OCI-LY1 (cell line): ENCODE results near the gene VPS26B.

Experiments
- H2AFZ ChIP-seq: fragments of 200-600 bp; sonication (generic), shearing (Covaris generic); 2 replicates; pipeline ENCODE4 v1.6.0; 2014; ENCODE audit warnings: antibody characterized with exemption, mild to moderate bottlenecking, low read length
- H3F3A ChIP-seq: fragments of 200-600 bp; sonication (generic), shearing (Covaris generic); 2 replicates; pipeline ENCODE4 v1.6.0; 2014; ENCODE audit warnings: mild to moderate bottlenecking, antibody characterized with exemption, low read length, moderate library complexity; ENCODE audit not compliant: insufficient read depth
- H3K27ac ChIP-seq: fragments of 200-600 bp; sonication (generic); 2 replicates; pipeline ENCODE4 v1.5.1; 2014; ENCODE audit warnings: low read length, mixed run types, mild to moderate bottlenecking, low read depth; ENCODE audit not compliant: poor library complexity, severe bottlenecking
- H3K27me3 ChIP-seq: fragments of 200-600 bp; sonication (generic); 2 replicates; pipeline ENCODE4 v1.6.0; 2014; ENCODE audit warnings: antibody characterized with exemption, mild to moderate bottlenecking, low read length, moderate library complexity; ENCODE audit not compliant: insufficient read depth
- H3K36me3 ChIP-seq: fragments of 200-600 bp; sonication (generic); 2 replicates; pipeline ENCODE4 v1.6.1; 2014; ENCODE audit warnings: mild to moderate bottlenecking, antibody characterized with exemption, low read length, moderate library complexity, mixed read lengths; ENCODE audit not compliant: insufficient read depth
- H3K4me1 ChIP-seq: fragments of 200-600 bp; sonication (generic); 2 replicates; pipeline ENCODE4 v1.5.1; 2014; ENCODE audit warnings: mild to moderate bottlenecking, low read length, moderate library complexity; ENCODE audit not compliant: insufficient read depth, severe bottlenecking
- H3K4me2 ChIP-seq: fragments of 200-600 bp; sonication (generic), shearing (Covaris generic); 2 replicates; pipeline ENCODE4 v1.6.1; 2014; ENCODE audit warnings: low read length
- H3K4me3 ChIP-seq: fragments of 200-600 bp; sonication (generic); 2 replicates; pipeline ENCODE4 v1.5.1; 2014; ENCODE audit warnings: low read length, low read depth, mild to moderate bottlenecking, mixed read lengths; ENCODE audit not compliant: poor library complexity, severe bottlenecking
- H3K79me2 ChIP-seq: fragments of 200-600 bp; shearing (Covaris generic); 2 replicates; pipeline ENCODE4 v1.6.1; 2016; ENCODE audit warnings: mixed run types, low read length, mixed read lengths; ENCODE audit not compliant: insufficient read depth
- H3K9ac ChIP-seq: fragments of 200-600 bp; sonication (generic), shearing (Covaris generic); 2 replicates; pipeline ENCODE4 v1.6.1; 2014; ENCODE audit warnings: mild to moderate bottlenecking, low read length, mixed read lengths
- H3K9me2 ChIP-seq: fragments of 200-600 bp; sonication (generic), shearing (Covaris generic); 2 replicates; pipeline ENCODE4 v1.6.1; 2014; ENCODE audit warnings: low read depth, mild to moderate bottlenecking, low read length, mixed read lengths
- H3K9me3 ChIP-seq: fragments of 200-600 bp; shearing (Covaris generic); 2 replicates; pipeline ENCODE4 v1.6.1; 2014; ENCODE audit warnings: low read length, mixed read lengths
- H4K20me1 ChIP-seq: fragments of 200-600 bp; sonication (generic), shearing (Covaris generic); 2 replicates; pipeline ENCODE4 v1.6.0; 2016; ENCODE audit warnings: mild to moderate bottlenecking, low read length; ENCODE audit not compliant: insufficient read depth
- CTCF ChIP-seq: fragments of 200-600 bp; sonication (generic), shearing (Covaris generic); IDR thresholded peaks from 2 replicates; pipeline ENCODE4 v1.5.1; 2017; ENCODE audit warnings: mild to moderate bottlenecking, antibody characterized with exemption, low read length, moderate library complexity, mixed read lengths
- EZH2 ChIP-seq: fragments of 200-600 bp; sonication (generic), shearing (Covaris generic); IDR thresholded peaks from 2 replicates; pipeline ENCODE4 v1.8.0; 2017; ENCODE audit warnings: borderline replicate concordance, mixed run types, mild to moderate bottlenecking, antibody characterized with exemption, low read length, moderate library complexity, mixed read lengths

Gene VPS26B

GRCh38 chr11:134206185-134206584, 18.3 kb upstream of the VPS26B start:
- no peaks in the 10 kb centered on the region for H3F3A ChIP-seq
- no peaks in the 10 kb centered on the region for H3K9me3 ChIP-seq
- H3K9me2 ChIP-seq: no peaks in the 10 kb centered on the region
- no peak overlapping the region for H3K9ac ChIP-seq
- no peak for TF ChIP-seq CTCF
- no peak for TF ChIP-seq EZH2
- no peak overlapping the region for H3K4me2 ChIP-seq
- no peak overlapping the region for H2AFZ ChIP-seq
- no peaks in the 10 kb centered on the region for H3K79me2 ChIP-seq
- no peaks in the 10 kb centered on the region for H3K27me3 ChIP-seq
- H4K20me1 ChIP-seq: no peaks in the 10 kb centered on the region
- no peak overlapping the region for H3K27ac ChIP-seq
- no peaks in the 10 kb centered on the region for H3K4me1 ChIP-seq
- H3K4me3 ChIP-seq: no peak overlapping the region
- peaks cover 92% of the 10 kb centered on the region for H3K36me3 ChIP-seq

DNA sequence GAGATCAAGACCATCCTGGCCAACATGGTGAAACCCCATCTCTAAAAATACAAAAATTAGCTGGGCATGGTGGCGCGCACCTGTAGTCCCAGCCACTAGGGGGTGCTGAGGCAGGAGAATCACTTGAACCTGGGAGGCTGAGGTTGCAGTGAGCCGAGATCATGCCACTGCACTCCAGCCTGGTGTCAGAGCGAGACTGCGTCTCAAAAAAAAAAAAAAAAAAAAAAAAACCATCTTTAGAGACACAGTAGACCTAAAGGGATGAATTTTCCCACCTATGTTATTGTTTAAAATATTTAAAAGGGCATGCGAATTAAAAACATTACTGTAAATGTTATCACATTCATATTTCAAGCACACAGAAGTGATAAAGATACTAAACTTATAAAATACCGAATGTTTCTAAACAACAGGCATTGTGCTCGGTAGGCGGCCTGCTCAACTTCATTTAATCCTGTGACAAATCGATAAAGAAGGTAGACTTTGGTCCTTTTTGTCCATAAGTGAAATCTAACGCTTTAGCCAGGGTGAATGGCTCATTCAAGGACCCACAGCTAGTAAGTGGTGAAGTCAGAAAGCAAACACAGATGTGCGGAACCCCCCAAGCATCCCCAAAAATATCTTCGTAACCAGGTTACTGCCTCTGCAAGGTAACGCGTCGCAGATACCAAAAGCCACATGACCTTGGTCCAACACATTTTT, 16.8 kb upstream of the VPS26B start:
- H3K9me3 ChIP-seq: no peaks in the 10 kb centered on the region
- no peaks in the 10 kb centered on the region for H3K4me1 ChIP-seq
- H4K20me1 ChIP-seq: no peaks in the 10 kb centered on the region
- H3K27me3 ChIP-seq: no peaks in the 10 kb centered on the region
- no peak overlapping the region for H3K4me2 ChIP-seq
- peaks cover 3% of the 10 kb centered on the region; the same call in 1 of the 2 replicates for H3K79me2 ChIP-seq
- no peak overlapping the region for H2AFZ ChIP-seq
- H3K9me2 ChIP-seq: no peaks in the 10 kb centered on the region
- no peaks in the 10 kb centered on the region for H3F3A ChIP-seq
- no peak overlapping the region for H3K9ac ChIP-seq
- no peak overlapping the region for H3K4me3 ChIP-seq
- no peak overlapping the region for H3K27ac ChIP-seq
- H3K36me3 ChIP-seq: peaks cover 91% of the 10 kb centered on the region
- TF ChIP-seq EZH2 (no peak), CTCF (peak; percentile 42)

- Histone ChIP-seq H3F3A (no peaks in the 10 kb centered on the region), H3K36me3 (peaks cover 92% of the 10 kb centered on the region), H3K27ac (no peak overlapping the region), H2AFZ (no peak overlapping the region), H4K20me1 (no peaks in the 10 kb centered on the region), H3K27me3 (no peaks in the 10 kb centered on the region), H3K4me2 (no peak overlapping the region), H3K9me3 (no peaks in the 10 kb centered on the region), H3K9ac (no peak overlapping the region), H3K4me3 (no peak overlapping the region), H3K4me1 (no peaks in the 10 kb centered on the region), H3K9me2 (no peaks in the 10 kb centered on the region), H3K79me2 (peaks cover 45% of the 10 kb centered on the region)
- TF ChIP-seq EZH2: no peak
- TF ChIP-seq CTCF: no peak
Observed at GRCh38 chr11:134215836-134216235, 8.6 kb upstream of the VPS26B start.
